PC-9 (cell line): ENCODE results near the gene TAF4.
"Not testable (repeated sequence)": the region's sequence is repeated elsewhere in the genome, so short reads cannot be mapped to it uniquely, and the experiment has no call there.

Source experiments
- EZH2 ChIP-seq: fragments of 200-600 bp; sonication (generic); IDR thresholded peaks from 2 replicates; pipeline ENCODE4 v1.8.0; 2017; ENCODE audit warnings: antibody characterized with exemption, low read depth
- TF ChIP-seq, protein P1 (sequence below): fragments of 200-600 bp; sonication (generic); conservative IDR thresholded peaks from 2 replicates; pipeline ENCODE4 v1.6.1; 2017; ENCODE audit warnings: mixed run types, antibody characterized with exemption, mild to moderate bottlenecking, moderate library complexity

GRCh38 chr20:61948056-61948455 lies 117.6 kb downstream of the TAF4 start:
- not testable (repeated sequence) for TF ChIP-seq EZH2
- TF ChIP-seq, protein P1, sequence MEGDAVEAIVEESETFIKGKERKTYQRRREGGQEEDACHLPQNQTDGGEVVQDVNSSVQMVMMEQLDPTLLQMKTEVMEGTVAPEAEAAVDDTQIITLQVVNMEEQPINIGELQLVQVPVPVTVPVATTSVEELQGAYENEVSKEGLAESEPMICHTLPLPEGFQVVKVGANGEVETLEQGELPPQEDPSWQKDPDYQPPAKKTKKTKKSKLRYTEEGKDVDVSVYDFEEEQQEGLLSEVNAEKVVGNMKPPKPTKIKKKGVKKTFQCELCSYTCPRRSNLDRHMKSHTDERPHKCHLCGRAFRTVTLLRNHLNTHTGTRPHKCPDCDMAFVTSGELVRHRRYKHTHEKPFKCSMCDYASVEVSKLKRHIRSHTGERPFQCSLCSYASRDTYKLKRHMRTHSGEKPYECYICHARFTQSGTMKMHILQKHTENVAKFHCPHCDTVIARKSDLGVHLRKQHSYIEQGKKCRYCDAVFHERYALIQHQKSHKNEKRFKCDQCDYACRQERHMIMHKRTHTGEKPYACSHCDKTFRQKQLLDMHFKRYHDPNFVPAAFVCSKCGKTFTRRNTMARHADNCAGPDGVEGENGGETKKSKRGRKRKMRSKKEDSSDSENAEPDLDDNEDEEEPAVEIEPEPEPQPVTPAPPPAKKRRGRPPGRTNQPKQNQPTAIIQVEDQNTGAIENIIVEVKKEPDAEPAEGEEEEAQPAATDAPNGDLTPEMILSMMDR: not testable (repeated sequence)
